Tibial nerve (tissue), 4 donors: ENCODE results near the gene GPR34.

Experiments used
- CTCF ChIP-seq, 5 experiments: fragments of 200-600 bp in 3 of 5; fragments of 450-650 bp in 2 of 5; sonication (generic) in 3 of 5; IDR thresholded peaks; one replicate each; pipeline ENCODE4 v1.5.1; 2016 to 2019; ENCODE audit warnings: antibody characterized with exemption in 5 of 5, mild to moderate bottlenecking in 3 of 5, moderate library complexity in 2 of 5
- EP300 ChIP-seq, 2 donors: sonication (generic); formaldehyde crosslinking; IDR thresholded peaks; one replicate each; pipeline ENCODE4 v1.6.1; 2017; ENCODE audit warnings: antibody characterized with exemption in 2 of 2, mild to moderate bottlenecking in 1 of 2

- TF ChIP-seq CTCF (IDR thresholded peaks at IDR 0.05): no peak
- TF ChIP-seq EP300 (IDR thresholded peaks at IDR 0.05): no peak
Measured at GRCh38 chrX:41728125-41728524, 39.4 kb downstream of the GPR34 start.
